ENCODE data around the gene TRAPPC4. TPM values are rescaled to one million over a fixed set of nuclear protein-coding genes. Genes with fewer than 3 reads are reported as not detected.
A peak's percentile ranks its signal among the peaks of the same experiment; 100 is the strongest.
"Not testable (repeated sequence)": the region's sequence is repeated elsewhere in the genome, so short reads cannot be mapped to it uniquely, and the experiment has no call there.

Gene TRAPPC4
- total RNA-seq, 1 donor from 2014 or later = 68.1 TPM

DNA sequence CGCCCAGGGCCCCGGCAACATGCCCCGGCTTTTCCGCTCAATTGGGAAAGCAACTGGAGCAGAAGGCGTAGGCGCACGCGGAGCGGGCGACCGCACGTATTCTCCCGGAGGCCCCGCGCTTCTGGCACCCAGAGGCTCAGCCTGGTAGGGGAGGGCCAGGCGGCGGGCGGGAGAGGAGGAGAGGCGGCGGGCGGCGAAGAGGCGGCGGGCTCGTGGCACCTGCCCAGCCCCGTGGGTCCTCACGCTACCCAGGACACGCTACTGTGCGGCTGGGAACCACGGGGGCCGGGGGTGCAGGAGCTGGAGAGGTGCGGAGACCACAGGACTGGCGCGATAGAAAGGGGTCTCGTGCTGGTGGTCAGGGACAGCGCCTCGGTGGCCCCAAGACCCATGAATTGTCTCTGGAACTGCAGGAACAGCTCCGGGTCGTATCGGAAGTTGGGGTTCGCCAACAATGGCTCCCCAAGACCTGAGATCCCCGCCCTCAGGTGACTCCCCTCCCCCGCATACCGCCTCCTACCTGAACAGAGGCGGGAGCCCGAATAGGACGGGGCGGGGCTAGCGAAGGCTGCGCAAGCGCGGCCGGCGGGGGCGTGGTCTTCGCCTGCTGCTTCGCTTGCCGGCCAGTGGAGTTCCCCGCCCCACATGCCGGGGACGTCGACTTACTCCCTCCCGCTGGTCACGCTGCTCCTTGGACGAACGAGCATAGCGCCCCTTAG, 11.9 kb downstream of the TRAPPC4 start, which contains the start of gene SLC37A4:
SLC37A4 (minus strand) TSS at position 549 of the 719 bp plus-strand sequence.
- DNase-seq (ENCODE audit: low spot score in 2 of 2) = peak; percentile 94 to 97
- no peak for FAIRE-seq

DNA sequence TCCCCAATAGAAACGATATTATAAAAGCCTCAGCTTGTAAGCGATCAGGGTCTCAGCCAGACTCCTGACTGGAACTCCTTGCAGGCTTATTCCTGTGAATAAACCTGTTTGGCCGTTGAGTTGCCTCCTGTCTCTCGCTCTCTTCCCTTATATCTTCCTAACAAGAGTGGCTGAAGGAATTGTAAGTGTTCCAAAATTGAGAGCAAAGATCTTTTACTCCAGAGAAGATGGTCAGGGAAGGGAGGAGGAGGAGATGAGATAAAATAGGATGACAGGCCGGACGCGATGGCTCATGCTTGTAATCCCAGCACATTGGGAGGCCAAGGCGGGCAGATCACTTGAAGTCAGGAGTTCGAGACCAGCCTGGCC, 13.3 kb downstream of the TRAPPC4 start:
- no peak for FAIRE-seq

DNA sequence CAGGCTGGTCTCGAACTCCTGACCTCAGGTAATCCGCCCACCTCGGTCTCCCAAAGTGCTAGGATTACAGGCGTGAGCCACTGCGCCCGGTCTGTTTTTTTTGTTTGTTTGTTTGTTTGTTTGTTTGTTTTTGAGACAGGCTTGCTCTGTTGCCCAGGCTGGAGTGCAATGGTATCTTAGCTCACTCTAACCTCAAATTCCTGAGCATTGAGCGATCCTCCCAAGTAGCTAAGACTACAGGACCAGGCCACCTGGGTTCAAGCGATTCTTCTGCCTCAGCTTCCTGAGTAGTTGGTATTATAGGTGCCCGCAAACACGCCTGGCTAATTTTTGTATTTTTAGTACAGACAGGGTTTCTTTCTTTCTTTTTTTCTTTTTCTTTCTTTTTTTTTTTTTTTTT, 14.9 kb downstream of the TRAPPC4 start:
- DNase-seq (ENCODE audit: low spot score in 2 of 2); FAIRE-seq: not testable (repeated sequence)

More for the DNA sequence above, 13.3 kb downstream of the TRAPPC4 start:
- DNase-seq (ENCODE audit: low spot score in 2 of 2) = no peak

DNA sequence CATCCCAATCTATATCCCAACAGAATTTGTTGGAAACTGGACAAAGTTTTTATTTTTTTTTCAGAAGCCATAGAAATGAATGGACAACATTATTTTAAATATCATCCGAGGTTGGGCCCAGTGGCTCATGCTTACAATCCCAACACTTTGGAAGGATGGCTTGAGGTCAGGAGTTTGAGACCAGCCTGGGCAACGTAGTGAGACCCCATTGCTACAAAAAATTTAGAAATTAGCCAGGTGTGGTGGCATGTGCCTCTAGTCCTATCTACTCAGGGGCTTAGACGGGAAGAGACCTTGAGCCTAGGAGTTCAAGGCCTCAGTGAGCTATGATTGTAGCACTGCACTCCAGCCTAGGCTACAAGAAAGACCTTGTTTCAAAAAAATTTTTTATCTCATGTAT, 16.2 kb downstream of the TRAPPC4 start:
- DNase-seq (ENCODE audit: low spot score in 2 of 2) (no peak), FAIRE-seq (no peak)

DNA sequence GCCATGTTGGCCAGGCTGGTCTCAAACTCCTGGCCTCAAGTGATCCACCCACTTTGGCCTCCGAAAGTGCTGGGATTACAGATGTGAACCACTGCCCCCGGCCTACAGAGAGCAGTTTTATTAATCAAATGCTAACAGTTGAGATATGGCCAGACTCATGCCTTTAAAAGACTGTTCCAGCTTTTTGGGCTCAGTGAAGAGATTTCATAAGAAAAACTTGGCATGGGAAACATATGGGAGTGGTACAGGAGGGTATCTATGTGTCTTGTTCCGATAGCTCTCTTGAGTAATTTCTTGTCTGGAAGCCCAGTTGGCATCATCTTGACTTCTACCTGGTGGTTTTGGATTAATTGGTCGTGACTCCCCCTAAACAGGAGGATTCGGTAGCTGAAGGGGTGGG, 20.3 kb downstream of the TRAPPC4 start:
- DNase-seq (ENCODE audit: low spot score in 2 of 2) (no peak), FAIRE-seq (no peak)

DNA sequence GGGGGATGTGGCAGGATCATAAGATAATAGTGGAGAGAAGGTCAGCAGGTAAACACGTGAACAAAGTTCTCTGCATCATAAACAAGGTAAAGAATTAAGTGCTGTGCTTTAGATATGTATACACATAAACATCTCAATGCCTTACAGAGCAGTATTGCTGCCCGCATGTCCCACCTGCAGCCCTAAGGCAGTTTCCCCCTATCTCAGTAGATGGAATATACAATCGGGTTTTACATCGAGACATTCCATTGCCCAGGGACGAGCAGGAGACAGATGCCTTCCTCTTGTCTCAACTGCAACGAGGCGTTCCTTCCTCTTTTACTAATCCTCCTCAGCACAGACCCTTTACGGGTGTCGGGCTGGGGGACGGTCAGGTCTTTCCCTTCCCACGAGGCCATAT, 20.9 kb downstream of the TRAPPC4 start:
- DNase-seq (ENCODE audit: low spot score in 2 of 2); FAIRE-seq: not testable (repeated sequence)

DNA sequence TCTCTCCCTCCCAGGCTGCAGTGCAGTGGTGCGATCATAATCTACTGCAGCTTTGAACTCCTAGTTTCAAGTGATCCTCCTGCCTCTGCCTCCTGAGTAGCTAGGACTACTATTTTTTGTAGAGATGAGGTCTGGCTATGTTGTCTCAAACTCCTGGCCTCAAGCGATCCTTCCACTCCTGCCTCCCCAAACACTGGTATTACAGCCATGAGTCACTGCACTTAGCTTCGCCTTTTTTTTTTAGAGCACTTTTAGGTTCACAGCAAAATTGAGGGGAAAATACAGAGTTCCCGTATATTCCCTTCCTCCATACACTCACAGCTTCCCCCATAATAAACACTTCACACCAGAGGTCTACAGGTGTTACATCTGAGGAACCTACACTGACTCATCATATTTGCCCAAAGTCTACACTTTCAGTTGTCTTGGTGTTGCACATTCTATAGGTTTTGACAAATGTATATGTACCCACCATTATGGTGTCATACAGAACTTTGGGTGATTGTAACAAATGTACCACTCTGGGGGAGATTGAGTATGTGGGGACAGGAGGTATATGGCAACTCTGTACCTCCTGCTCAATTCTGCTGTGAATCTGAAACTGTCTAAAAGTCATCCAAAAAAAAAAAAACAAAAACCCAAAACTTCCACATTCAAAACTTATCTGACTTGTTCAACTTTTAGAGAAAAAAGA, 23.4 kb downstream of the TRAPPC4 start:
- no peak for FAIRE-seq
- DNase-seq (ENCODE audit: low spot score in 2 of 2) = no peak

DNA sequence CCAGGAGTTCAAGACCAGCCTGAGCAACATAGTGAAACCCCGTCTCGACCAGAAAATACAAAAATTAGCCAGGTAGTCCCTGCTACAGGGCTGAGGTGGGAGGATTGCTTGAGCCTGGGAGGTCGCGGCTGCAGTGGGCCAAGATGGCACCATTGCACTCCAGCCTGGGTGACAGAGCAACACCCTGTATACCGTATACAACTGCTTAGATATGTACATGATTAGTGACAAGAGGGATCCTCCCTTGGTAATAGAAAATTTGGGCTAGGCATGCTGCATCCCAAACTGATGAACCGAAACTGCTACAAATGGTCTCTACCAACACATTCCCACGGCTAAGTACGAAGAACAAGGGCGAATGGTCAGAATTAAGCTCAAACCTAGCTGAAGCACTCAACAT, 24.4 kb downstream of the TRAPPC4 start:
- FAIRE-seq (no peak), DNase-seq (ENCODE audit: low spot score in 2 of 2) (no peak)

DNA sequence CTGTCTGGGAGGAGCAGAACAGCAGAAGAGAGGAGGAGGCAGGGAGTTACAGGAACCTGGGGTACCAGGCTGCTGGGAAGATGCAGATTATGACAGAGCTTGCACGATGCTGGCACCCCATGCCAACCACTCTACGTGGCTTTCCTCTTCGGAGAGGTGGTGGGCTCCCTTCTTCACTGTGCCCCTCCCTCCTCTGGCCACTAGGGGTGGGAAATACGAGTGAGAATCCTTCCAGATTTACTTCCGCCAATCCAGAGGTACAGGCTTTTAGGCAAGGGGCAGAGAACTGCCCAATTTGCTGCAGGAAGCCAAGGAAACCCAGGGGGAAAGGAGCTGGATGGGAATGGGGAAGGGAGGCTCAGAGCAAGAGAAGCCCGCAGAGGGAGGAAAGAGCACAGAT, 26.1 kb downstream of the TRAPPC4 start:
- DNase-seq (ENCODE audit: low spot score in 2 of 2) = no peak
- no peak for FAIRE-seq

DNA sequence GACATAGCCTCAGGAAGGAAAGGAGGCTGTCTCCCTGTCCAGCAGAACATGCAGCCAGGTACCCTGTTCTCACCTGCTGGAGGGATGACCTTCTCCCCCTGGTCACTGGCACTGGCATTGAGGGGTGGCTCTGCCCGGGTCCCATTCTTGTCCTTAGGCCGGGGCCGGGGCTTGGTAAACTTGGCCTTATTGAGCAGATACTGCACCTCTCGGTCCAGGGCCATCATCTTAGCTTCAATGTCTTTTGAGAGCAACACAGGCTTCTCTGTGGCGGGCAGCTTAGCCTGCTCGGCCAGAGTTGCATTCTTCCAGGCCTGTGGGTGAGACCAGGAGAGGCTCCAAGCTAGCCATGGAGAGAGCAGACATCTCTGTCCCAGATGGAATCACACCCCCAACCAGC, 27.9 kb downstream of the TRAPPC4 start:
- FAIRE-seq (no peak), DNase-seq (ENCODE audit: low spot score in 2 of 2) (no peak)

DNA sequence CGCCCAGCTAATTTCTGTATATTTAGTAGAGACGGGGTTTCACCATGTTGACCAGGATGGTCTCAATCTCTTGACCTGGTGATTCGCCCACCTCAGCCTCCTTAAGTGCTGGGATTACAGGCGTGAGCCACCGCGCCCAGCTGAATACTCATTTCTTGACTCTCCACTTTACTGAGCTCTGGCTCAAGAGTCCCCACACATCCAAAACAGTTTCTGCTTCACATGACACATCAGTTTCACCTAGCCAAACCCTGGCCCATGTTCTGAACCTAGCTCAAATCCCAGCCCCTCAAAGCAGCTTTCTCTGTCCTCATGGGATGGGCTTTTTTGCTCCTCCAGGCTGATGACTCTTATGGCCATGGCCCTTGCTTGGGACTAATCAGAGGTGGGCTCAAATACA, 28.6 kb downstream of the TRAPPC4 start:
- FAIRE-seq = no peak
- no peak for DNase-seq (ENCODE audit: low spot score in 2 of 2)

DNA sequence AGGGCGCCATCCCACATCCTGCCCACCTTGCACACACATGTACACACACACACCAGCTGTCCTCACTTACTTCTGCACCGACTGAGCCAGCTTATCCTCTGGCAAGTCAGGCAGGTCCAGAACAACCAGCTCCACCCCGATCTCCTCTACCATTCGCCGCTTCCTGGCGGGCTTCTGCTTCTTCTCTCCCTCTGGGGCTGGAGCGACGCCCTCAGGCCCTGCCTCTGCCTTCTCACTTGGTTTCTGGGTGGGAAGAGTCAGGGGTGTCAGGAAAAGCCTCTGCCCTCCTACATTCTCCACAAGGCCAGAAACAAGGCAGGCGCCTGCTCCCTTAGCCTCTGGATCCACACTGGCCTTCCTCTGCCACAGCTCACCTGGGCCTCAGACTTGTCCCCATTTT, 30.1 kb downstream of the TRAPPC4 start:
- DNase-seq (ENCODE audit: low spot score in 2 of 2) (no peak), FAIRE-seq (no peak)

DNA sequence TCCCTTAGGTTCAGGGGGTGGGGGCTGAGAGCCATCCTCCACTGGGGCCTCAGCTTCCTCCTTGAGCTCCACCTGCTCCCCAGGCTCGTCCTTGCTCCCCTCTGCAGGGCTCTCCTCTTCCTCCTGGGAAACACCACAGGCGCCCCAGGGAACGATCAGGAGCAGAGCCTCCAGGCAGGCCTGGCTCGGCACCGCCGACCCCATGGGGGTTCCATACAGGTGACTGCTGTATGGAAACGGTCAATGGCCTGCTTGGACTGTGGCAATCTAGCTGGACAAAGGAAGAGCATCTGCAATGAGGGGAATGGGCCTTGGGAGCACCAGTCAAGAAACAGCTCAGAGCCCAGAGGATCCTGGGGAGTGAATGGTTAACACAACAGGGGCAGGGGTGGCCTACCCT, 30.5 kb downstream of the TRAPPC4 start:
- DNase-seq (ENCODE audit: low spot score in 2 of 2) (no peak), FAIRE-seq (no peak)

DNA sequence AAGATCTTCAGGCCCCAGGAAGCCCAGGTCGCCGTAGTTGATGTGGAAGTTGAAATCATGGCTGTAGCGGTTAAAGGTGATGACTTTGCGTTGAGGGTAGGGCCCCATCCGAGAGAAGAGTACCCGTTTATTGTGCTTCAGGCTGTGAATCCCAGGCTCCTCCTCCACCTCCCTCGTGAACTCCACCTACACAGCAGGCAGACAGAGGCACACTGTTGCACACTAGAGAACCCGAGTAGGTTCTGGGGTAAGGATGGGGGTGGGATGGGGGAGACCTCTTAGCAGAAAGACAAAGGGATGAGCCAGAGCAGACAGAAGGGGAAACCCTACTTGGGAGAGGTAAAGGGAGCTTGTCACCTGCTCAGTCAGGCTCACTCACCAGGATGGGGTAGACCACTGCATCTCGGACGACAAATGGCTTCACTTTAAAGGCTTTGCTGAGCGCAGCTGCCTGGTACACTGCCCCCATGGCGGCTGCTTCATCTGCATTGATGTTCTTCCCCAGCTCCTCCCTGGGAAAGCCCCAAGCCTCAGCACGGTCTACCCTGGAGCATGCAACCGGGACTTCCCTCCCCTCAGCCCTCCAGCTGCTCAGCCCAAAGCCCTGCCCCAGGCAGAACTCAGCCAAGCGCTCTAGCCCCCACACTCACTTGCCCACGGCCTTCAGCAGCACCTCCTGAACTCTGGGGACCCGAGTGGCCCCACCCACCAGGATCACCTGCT, 33.0 kb downstream of the TRAPPC4 start:
- FAIRE-seq (no peak), DNase-seq (ENCODE audit: low spot score in 2 of 2) (no peak)

DNA sequence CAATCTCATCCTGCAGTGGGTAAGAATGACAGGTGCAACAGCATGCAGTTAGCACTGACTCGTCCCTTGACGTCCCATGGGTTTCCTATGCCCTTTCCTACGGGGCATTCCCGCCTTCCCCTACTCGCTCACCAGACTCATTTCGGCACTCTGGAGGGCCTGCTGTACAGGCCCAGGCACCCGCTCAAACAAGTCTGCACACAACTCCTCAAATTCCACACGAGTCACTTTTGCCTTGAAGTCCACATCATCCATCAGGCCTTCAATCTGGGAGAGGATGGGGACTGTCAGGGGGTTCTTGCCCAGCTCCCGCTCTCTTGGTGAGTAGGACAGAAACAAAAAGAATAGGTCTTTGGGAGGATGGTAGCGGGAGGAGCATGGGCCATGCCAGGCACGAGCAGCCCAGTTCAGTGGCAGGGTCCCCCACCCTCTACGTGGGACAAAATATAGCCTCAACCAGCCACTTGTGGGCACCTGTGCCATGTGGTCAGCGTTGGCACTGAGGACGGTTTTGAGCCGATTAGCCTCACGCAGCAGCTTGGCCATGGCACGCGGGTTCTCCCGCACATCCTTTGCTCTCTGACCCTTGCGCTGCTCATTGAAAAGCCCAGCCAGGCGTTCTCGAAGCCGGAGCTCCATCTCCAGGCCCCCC, 33.7 kb downstream of the TRAPPC4 start:
- no peak for FAIRE-seq
- no peak for DNase-seq (ENCODE audit: low spot score in 2 of 2)

DNA sequence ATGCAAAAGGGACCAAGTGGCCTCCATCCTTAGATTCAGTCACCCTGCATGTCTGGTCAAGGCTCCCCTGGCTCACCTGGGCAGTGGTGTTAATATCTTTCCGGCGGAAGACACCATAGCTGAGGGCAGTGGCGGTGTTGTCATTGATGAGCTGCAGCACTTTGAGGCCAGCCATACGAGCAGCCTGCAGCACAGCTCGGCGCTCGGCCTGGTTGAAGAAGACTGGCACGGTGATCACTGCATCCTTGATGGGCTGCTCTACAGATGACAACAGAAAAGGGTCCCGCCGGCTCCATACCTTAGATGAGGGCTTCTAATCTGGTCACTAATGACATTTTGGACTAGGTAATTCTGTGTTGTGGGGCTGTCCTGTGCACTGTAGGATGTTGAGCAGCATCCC, 35.9 kb downstream of the TRAPPC4 start:
- DNase-seq (ENCODE audit: low spot score in 2 of 2) (no peak), FAIRE-seq (no peak)

DNA sequence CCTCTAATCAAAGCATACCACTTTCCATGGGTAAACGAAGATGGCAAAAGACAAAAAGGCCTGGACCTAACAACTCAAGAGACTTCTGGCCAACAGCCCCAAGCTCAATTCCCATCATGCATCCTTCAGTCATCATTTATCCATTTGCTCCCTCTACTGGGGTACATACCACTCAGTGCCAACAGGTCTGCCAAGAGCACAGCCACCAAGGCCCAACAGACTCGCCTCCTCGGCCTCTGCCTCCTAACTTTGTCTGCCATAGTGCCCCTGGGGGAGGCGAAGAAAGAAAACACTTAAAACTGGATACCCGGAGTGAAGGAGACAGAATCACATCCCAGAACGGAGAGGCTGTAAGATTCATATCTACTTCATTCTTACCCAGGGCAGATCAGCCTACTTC, 37.3 kb downstream of the TRAPPC4 start:
- FAIRE-seq (no peak), DNase-seq (ENCODE audit: low spot score in 2 of 2) (no peak)

DNA sequence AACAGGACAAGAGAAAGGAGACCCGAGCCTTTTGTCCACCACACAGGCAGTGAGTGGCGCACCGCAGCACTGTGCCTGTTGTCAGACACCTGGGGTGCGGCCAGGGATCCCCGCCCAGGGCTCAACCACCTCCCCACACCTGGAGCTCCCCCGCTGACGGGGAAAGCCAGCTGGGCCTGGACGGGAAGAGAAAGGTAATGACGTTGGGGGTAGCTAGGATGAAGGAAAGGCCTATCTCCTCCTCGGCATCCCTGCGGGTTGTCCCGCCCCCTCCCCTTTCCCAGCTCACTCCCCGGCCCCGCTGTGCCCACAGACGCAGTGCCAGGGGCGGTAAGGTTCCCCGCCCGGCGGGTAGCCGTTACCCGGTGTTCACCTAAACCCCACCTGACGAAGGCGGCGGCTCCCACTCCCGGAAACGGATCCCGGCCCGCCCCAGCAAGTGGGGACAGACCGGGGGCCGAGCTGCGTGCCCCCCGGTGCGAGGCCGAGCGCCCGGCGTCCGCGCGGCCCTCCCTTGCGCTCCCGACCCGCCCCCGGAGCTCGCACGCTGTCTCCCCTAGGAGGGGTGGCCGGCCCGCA, 37.9 kb downstream of the TRAPPC4 start:
- DNase-seq (ENCODE audit: low spot score in 2 of 2) = peak in 1 of 2 donors; percentile 51
- FAIRE-seq = no peak

DNA sequence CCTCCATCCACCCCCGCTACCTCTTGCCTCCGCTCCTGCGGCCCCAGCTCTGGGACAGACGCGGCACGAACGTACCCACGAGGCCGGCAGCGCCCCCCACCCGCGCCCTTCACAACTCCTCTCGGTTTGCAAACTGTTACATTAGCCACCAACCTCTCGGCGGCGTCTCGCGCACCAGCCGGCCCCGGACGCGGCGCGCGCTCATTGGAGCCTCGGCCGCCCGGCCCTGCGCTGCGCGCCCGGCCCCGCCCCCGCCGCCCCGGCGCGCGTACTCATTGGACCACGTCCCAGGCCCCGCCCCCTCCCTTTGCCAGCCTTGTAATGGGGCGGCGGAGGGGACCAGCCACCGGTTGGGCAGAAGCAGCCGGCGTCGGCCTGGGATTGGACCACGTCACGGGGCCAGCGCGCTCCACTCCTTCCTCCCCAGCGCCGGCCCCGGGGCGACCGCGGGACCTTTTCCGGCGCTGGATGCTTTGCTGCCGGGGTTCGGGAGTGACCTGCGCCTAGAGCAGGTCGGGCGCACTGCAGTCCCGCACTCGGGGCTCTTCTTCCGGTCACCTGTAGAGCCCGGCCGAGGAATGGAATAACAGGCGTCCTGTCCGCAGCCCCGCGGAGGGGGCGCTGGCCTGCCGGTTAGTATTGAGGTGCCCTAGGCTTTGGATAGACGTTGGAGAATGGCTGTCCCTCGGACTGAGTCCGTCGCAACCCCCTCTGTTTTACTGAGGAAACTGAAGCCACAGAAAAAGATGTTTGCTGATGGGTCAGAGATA, 38.6 kb downstream of the TRAPPC4 start, which contains the start of gene HYOU1:
HYOU1 (minus strand) TSS at position 206 of the 770 bp plus-strand sequence. CDS start 1,045 bp downstream, outside the sequence.
- DNase-seq (ENCODE audit: low spot score in 2 of 2) (peak; percentile 99), FAIRE-seq (no peak)

DNA sequence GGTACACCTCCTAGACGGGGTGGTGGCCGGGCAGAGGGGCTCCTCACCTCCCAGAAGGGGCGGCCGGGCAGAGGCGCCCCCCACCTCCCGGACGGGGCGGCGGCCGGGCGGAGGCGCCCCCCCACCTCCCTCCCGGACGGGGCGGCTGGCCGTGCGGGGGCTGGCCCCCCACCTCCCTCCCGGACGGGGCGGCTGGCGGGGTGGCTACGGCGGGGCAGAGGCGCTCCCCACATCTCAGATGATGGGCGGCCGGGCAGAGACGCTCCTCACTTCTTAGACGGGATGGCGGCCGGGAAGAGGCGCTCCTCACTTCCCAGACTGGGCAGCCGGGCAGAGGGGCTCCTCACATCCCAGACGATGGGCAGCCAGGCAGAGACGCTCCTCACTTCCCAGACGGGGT, 40.6 kb downstream of the TRAPPC4 start:
- not testable (repeated sequence) for DNase-seq (ENCODE audit: low spot score in 2 of 2); FAIRE-seq
